Measurements from ENCODE around the gene UBE2R2.

DNA sequence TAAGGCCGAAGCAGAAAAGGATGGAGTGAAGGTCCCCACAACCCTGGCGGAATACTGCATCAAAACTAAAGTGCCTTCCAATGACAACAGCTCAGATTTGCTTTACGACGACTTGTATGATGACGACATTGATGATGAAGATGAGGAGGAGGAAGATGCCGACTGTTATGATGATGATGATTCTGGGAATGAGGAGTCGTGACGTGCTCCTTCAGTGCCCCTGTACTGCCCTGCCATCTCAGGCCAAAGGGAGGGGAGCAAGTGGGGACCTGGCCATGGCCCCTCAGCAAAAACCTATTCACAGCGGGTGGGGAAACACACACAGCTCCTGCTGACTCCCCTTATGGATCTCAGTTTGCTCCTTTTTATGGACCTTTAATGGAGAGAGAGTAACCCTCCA lies 100.1 kb downstream of the UBE2R2 start:
- TF ChIP-seq, protein P1, sequence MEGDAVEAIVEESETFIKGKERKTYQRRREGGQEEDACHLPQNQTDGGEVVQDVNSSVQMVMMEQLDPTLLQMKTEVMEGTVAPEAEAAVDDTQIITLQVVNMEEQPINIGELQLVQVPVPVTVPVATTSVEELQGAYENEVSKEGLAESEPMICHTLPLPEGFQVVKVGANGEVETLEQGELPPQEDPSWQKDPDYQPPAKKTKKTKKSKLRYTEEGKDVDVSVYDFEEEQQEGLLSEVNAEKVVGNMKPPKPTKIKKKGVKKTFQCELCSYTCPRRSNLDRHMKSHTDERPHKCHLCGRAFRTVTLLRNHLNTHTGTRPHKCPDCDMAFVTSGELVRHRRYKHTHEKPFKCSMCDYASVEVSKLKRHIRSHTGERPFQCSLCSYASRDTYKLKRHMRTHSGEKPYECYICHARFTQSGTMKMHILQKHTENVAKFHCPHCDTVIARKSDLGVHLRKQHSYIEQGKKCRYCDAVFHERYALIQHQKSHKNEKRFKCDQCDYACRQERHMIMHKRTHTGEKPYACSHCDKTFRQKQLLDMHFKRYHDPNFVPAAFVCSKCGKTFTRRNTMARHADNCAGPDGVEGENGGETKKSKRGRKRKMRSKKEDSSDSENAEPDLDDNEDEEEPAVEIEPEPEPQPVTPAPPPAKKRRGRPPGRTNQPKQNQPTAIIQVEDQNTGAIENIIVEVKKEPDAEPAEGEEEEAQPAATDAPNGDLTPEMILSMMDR (IDR thresholded peaks at IDR 0.05 in 8 of 11, conservative IDR thresholded peaks at IDR 0.05 in 3 of 11), result no peak
- TF ChIP-seq POLR2A (IDR thresholded peaks at IDR 0.05), result no peak
- TF ChIP-seq POLR2AphosphoS5 (IDR thresholded peaks at IDR 0.05), result no peak
